GM21390 (cell line): ENCODE data around the gene ANKRD23.
"Not testable (repeated sequence)": the region's sequence is repeated elsewhere in the genome, so short reads cannot be mapped to it uniquely, and the experiment has no call there.

ENCODE experiments used
- ATAC-seq: cut with Tn5 transposase; IDR thresholded peaks from one replicate; pipeline ENCODE4 v1.9.1; 2021; ENCODE audit not compliant: unreplicated experiment

ANKRD23 gene

GRCh38 chr2:96801005-96801785 lies 42.6 kb downstream of the ANKRD23 start:
- ATAC-seq, result peak; percentile 73

- ATAC-seq, result peak; percentile 36
These were observed 43.5 kb downstream of the ANKRD23 start for GRCh38 chr2:96800061-96801004.

- ATAC-seq, result no peak
These were observed 44.2 kb downstream of the ANKRD23 start for GRCh38 chr2:96799623-96799935.

- ATAC-seq, result no peak
These were observed 44.8 kb downstream of the ANKRD23 start for GRCh38 chr2:96798733-96799622.

GRCh38 chr2:96797066-96797625 lies 46.7 kb downstream of the ANKRD23 start:
- no peak for ATAC-seq

GRCh38 chr2:96796497-96796896 lies 47.3 kb downstream of the ANKRD23 start:
- not testable (repeated sequence) for ATAC-seq

- no peak for ATAC-seq
These were observed 48.7 kb downstream of the ANKRD23 start for GRCh38 chr2:96795076-96795475.

- ATAC-seq, result no peak
These were observed 50.8 kb downstream of the ANKRD23 start for GRCh38 chr2:96792772-96793749.

- no peak for ATAC-seq
These were observed 54.6 kb downstream of the ANKRD23 start for GRCh38 chr2:96789245-96789617.

GRCh38 chr2:96788442-96789244 lies 55.2 kb downstream of the ANKRD23 start:
- no peak for ATAC-seq
